ENCODE data around the gene TNFRSF18.
"Not testable (repeated sequence)": the region's sequence is repeated elsewhere in the genome, so short reads cannot be mapped to it uniquely, and the experiment has no call there.

The TNFRSF18 gene

DNA sequence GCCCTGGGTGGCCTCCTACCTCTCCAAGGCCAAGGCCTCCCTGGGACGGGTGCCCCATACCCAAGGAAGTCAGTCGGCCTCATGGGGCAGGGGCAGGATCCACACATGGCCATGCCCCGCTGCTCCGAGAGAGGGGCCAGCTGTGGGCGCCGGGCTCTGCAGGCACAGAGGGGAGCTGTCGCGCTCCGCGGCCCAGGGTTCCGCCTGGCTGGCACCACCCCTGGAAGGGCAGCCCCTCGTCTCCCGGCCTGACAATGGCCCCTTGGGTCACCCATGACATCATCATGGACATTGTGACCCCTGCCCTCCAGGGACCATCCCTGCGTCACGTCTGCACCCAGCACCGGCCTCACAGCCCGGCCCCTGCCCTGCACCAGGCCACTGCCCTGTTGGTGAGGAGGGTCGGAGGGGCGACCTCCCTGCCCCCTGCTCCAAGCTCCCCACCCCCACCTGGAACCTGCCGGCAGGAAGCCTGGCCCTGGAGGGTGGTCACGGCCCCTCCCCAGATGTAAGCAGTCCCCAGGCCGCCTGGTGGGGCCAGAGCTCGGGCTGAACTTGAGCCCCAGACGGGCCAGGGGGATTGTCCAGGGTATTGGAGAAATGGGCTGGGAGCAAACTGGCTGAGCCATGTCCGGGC is 26.9 kb downstream of the TNFRSF18 start:
- TF ChIP-seq ZNF274 (IDR thresholded peaks at IDR 0.05; ENCODE audit: low read depth, low read length) (no peak), YY1 (IDR thresholded peaks at IDR 0.05; ENCODE audit: insufficient read depth, insufficient read length) (no peak), SUZ12 (IDR thresholded peaks at IDR 0.05; ENCODE audit: extremely low read depth, insufficient read depth, insufficient read length) (no peak)
- no peak for DNase-seq (ENCODE audit: low read depth, low spot score)
- Histone ChIP-seq H3K27me3 (ENCODE audit: insufficient read depth, insufficient read length) (peaks cover 10% of the 10 kb centered on the region), H3K9me3 (ENCODE audit: insufficient read depth, low read length) (no peaks in the 10 kb centered on the region), H3K4me1 (ENCODE audit: insufficient read depth, insufficient read length) (peaks cover 5% of the 10 kb centered on the region), H3K4me3 (ENCODE audit: insufficient read length, low read depth) (no peak overlapping the region), H3K9ac (ENCODE audit: insufficient read length, low read depth) (no peak overlapping the region), H3K36me3 (ENCODE audit: insufficient read depth, insufficient read length, low read length) (no peaks in the 10 kb centered on the region)

DNA sequence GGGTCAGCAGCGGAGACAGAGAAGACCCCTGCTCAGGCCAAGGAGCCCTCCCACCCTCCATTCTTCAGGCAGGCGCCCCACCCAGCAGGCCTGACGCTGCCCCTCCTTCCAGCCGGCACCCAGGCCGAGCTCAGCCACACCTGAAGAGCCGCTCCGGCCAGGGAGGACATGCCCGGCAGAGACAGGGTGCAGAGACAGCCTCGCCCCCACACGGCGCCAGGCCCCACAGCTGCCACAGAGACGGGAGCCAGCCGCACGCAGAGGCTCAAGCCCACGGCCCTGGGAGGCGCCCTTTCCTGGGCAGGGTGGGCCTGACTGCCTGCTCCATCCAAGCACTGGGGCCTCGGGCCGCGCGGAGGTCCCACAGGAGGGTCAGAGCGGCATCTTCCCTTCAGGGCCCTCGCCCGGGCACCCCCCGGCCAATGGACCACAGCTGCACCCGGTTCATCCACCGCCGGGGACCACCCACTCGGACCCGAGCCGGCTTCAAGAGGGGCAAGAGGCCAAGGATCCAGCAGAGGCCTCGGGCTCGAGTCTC is 27.5 kb downstream of the TNFRSF18 start:
- peaks cover 5% of the 10 kb centered on the region for H3K4me1 ChIP-seq (ENCODE audit: insufficient read depth, insufficient read length)

DNA sequence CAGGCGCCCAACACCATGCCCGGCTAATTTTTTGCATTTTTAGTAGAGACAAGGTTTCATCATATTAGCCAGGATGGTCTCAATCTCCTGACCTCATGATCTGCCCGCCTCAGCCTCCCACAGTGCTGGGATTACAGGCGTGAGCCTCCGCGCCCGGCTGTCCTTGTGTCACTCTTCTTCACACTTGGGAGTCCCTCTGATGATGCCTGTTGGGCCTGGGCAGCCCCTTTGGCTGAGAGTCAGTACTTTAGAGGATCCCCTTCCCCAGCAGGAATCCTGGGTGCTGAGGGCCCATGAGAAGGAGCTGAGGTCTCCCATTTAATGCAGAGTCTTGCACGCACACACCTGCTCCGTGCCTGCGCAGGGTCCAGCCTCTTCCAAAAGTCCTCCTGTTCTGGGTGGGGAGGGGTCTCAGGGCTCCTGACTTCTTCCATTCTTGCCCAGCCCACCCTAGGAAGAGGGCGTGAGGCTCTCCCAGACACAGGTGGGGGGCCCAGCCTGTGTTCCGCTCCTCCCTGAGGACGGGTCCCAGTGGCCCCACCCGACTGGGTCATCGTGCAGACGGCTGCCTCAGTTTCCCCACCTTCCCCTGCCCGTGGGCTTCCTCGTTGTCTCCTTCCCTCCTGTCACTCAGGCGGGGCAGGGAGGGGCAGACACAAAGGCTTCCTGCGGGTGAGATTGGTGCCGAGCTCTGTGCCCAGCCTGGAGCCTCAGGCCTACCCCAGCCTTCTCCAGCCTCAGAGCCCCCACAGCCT is 28.8 kb downstream of the TNFRSF18 start:
- Histone ChIP-seq H3K9ac (ENCODE audit: insufficient read length, low read depth) (no peak overlapping the region), H3K36me3 (ENCODE audit: insufficient read depth, insufficient read length, low read length) (no peaks in the 10 kb centered on the region), H3K27me3 (ENCODE audit: insufficient read depth, insufficient read length) (peaks cover 10% of the 10 kb centered on the region), H3K4me1 (ENCODE audit: insufficient read depth, insufficient read length) (peaks cover 8% of the 10 kb centered on the region), H3K4me3 (ENCODE audit: insufficient read length, low read depth) (no peak overlapping the region), H3K9me3 (ENCODE audit: insufficient read depth, low read length) (no peaks in the 10 kb centered on the region)
- no peak for DNase-seq (ENCODE audit: low read depth, low spot score)
- no peak for TF ChIP-seq ZNF274 (IDR thresholded peaks at IDR 0.05; ENCODE audit: low read depth, low read length)
- no peak for TF ChIP-seq SUZ12 (IDR thresholded peaks at IDR 0.05; ENCODE audit: extremely low read depth, insufficient read depth, insufficient read length)
- TF ChIP-seq YY1 (IDR thresholded peaks at IDR 0.05; ENCODE audit: insufficient read depth, insufficient read length): no peak

More for the DNA sequence above, 27.5 kb downstream of the TNFRSF18 start:
- DNase-seq (ENCODE audit: low read depth, low spot score): no peak
- TF ChIP-seq YY1 (IDR thresholded peaks at IDR 0.05; ENCODE audit: insufficient read depth, insufficient read length) (no peak), ZNF274 (IDR thresholded peaks at IDR 0.05; ENCODE audit: low read depth, low read length) (no peak), SUZ12 (IDR thresholded peaks at IDR 0.05; ENCODE audit: extremely low read depth, insufficient read depth, insufficient read length) (no peak)
- Histone ChIP-seq H3K36me3 (ENCODE audit: insufficient read depth, insufficient read length, low read length) (no peaks in the 10 kb centered on the region), H3K4me3 (ENCODE audit: insufficient read length, low read depth) (no peak overlapping the region), H3K27me3 (ENCODE audit: insufficient read depth, insufficient read length) (peaks cover 10% of the 10 kb centered on the region), H3K9ac (ENCODE audit: insufficient read length, low read depth) (no peak overlapping the region), H3K9me3 (ENCODE audit: insufficient read depth, low read length) (no peaks in the 10 kb centered on the region)

DNA sequence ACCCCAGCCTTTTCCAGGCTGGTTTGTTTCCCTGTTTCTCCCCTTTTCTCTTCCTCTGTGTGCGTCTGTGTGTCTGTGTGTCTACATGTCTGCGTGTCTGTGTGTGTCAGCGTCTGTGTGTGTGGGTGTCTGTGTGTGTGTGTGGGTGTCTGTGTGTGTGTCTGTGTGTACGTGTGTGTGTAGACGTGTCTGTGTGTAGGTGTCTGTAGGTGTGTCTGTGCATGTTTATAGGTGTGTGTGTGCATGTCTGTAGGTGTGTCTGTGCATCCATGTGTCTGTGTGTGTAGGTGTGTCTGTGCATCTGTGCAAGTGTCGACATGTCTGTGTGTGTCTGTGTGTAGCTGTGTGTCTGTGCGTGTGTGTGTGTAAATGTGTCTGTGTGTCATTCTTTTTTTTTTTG is 29.5 kb downstream of the TNFRSF18 start:
- Histone ChIP-seq H3K36me3 (ENCODE audit: insufficient read depth, insufficient read length, low read length) (no peaks in the 10 kb centered on the region), H3K9ac (ENCODE audit: insufficient read length, low read depth) (no peak overlapping the region), H3K4me1 (ENCODE audit: insufficient read depth, insufficient read length) (peaks cover 6% of the 10 kb centered on the region), H3K9me3 (ENCODE audit: insufficient read depth, low read length) (no peaks in the 10 kb centered on the region), H3K27me3 (ENCODE audit: insufficient read depth, insufficient read length) (peaks cover 10% of the 10 kb centered on the region), H3K4me3 (ENCODE audit: insufficient read length, low read depth) (no peak overlapping the region)
- TF ChIP-seq YY1 (IDR thresholded peaks at IDR 0.05; ENCODE audit: insufficient read depth, insufficient read length) (no peak), ZNF274 (IDR thresholded peaks at IDR 0.05; ENCODE audit: low read depth, low read length) (no peak), SUZ12 (IDR thresholded peaks at IDR 0.05; ENCODE audit: extremely low read depth, insufficient read depth, insufficient read length) (no peak)
- DNase-seq (ENCODE audit: low read depth, low spot score): no peak

- not testable (repeated sequence) for H3K36me3 ChIP-seq (ENCODE audit: insufficient read depth, insufficient read length, low read length); H3K27me3 ChIP-seq (ENCODE audit: insufficient read depth, insufficient read length); DNase-seq (ENCODE audit: low read depth, low spot score); H3K4me1 ChIP-seq (ENCODE audit: insufficient read depth, insufficient read length); H3K9ac ChIP-seq (ENCODE audit: insufficient read length, low read depth); H3K4me3 ChIP-seq (ENCODE audit: insufficient read length, low read depth); H3K9me3 ChIP-seq (ENCODE audit: insufficient read depth, low read length)
These were observed 30.2 kb downstream of the TNFRSF18 start for GRCh38 chr1:1176063-1176761.

DNA sequence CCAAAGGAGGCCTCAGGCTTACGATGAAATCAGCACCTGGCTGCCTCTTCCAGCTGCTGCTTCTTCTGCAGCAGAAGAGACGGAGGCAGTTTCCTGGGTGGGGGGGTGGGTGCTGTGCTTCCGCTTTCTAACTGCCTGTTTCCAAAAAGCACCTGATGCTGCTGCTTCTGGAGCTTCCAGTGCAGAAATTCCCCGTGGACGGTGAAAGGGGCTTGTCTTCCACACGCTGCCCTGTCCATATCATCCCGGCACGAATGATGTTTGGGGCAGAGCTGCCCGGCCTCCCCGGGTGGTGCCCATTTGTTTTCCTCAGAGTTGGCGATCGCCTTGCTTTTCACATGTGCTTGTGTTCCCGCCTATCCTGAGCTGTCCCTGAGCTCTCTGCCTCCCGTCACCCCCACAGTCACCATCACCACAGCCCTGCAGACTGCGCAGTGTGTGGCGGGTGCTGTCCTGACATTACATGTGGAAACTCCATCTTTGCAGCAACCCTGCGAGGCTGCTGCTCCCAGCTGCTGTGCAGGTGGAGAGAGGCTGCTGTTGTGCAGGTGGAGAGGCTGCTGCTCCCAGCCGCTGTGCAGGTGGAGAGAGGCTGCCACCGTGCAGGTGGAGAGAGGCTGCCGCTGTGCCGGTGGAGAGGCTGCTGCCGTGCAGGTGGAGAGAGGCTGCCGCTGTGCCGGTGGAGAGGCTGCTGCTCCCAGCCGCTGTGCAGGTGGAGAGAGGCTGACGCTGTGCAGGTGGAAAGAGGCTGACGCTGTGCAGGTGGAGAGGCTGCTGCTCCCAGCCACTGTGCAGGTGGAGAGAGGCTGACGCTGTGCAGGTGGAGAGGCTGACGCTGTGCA is 30.9 kb downstream of the TNFRSF18 start:
- H3K9me3 ChIP-seq (ENCODE audit: insufficient read depth, low read length): no peaks in the 10 kb centered on the region
- no peak overlapping the region for H3K4me3 ChIP-seq (ENCODE audit: insufficient read length, low read depth)
- TF ChIP-seq ZNF274 (IDR thresholded peaks at IDR 0.05; ENCODE audit: low read depth, low read length): no peak
- peaks cover 10% of the 10 kb centered on the region for H3K27me3 ChIP-seq (ENCODE audit: insufficient read depth, insufficient read length)
- no peaks in the 10 kb centered on the region for H3K36me3 ChIP-seq (ENCODE audit: insufficient read depth, insufficient read length, low read length)
- no peak for DNase-seq (ENCODE audit: low read depth, low spot score)
- peaks cover 7% of the 10 kb centered on the region for H3K4me1 ChIP-seq (ENCODE audit: insufficient read depth, insufficient read length)
- H3K9ac ChIP-seq (ENCODE audit: insufficient read length, low read depth): no peak overlapping the region
